ENCODE measurements around the gene IFI44L.

Gene IFI44L

GRCh38 chr1:78619803-78620579, at the start of gene IFI44L:
IFI44L (plus strand) TSS chr1:78620448; CDS start chr1:78627916, 7,468 bp downstream.
- no peaks in the 10 kb centered on the region for H3K36me3 ChIP-seq (ENCODE audit: insufficient read depth, low read length)
- H3K4me1 ChIP-seq (ENCODE audit: insufficient read depth, low read length) = no peaks in the 10 kb centered on the region
- H3K9me3 ChIP-seq (ENCODE audit: control insufficient read depth, insufficient read depth, low read length) = no peaks in the 10 kb centered on the region
- no peak within 1 kb of the TSS for H3K9ac ChIP-seq (ENCODE audit: low read depth, low read length)

- no peak overlapping the region for H3K9ac ChIP-seq (ENCODE audit: low read depth, low read length)
- H3K36me3 ChIP-seq (ENCODE audit: insufficient read depth, low read length) = no peaks in the 10 kb centered on the region
- no peaks in the 10 kb centered on the region for H3K4me1 ChIP-seq (ENCODE audit: insufficient read depth, low read length)
- no peaks in the 10 kb centered on the region for H3K9me3 ChIP-seq (ENCODE audit: control insufficient read depth, insufficient read depth, low read length)
These were observed 49.7 kb upstream of the IFI44L start for GRCh38 chr1:78570539-78570938.

GRCh38 chr1:78577257-78578100, 42.8 kb upstream of the IFI44L start:
- no peaks in the 10 kb centered on the region for H3K9me3 ChIP-seq (ENCODE audit: control insufficient read depth, insufficient read depth, low read length)
- no peaks in the 10 kb centered on the region for H3K4me1 ChIP-seq (ENCODE audit: insufficient read depth, low read length)
- no peak overlapping the region for H3K9ac ChIP-seq (ENCODE audit: low read depth, low read length)
- no peaks in the 10 kb centered on the region for H3K36me3 ChIP-seq (ENCODE audit: insufficient read depth, low read length)

- H3K36me3 ChIP-seq (ENCODE audit: insufficient read depth, low read length) = no peaks in the 10 kb centered on the region
- H3K9me3 ChIP-seq (ENCODE audit: control insufficient read depth, insufficient read depth, low read length) = no peaks in the 10 kb centered on the region
- no peaks in the 10 kb centered on the region for H3K4me1 ChIP-seq (ENCODE audit: insufficient read depth, low read length)
- no peak overlapping the region for H3K9ac ChIP-seq (ENCODE audit: low read depth, low read length)
These were observed 33.7 kb upstream of the IFI44L start for GRCh38 chr1:78586572-78586971.

GRCh38 chr1:78587211-78587610, 33.0 kb upstream of the IFI44L start:
- no peaks in the 10 kb centered on the region for H3K4me1 ChIP-seq (ENCODE audit: insufficient read depth, low read length)
- no peak overlapping the region for H3K9ac ChIP-seq (ENCODE audit: low read depth, low read length)
- no peaks in the 10 kb centered on the region for H3K36me3 ChIP-seq (ENCODE audit: insufficient read depth, low read length)
- no peaks in the 10 kb centered on the region for H3K9me3 ChIP-seq (ENCODE audit: control insufficient read depth, insufficient read depth, low read length)

GRCh38 chr1:78591971-78592370, 28.3 kb upstream of the IFI44L start:
- Histone ChIP-seq H3K9me3 (ENCODE audit: control insufficient read depth, insufficient read depth, low read length) (no peaks in the 10 kb centered on the region), H3K36me3 (ENCODE audit: insufficient read depth, low read length) (no peaks in the 10 kb centered on the region), H3K9ac (ENCODE audit: low read depth, low read length) (no peak overlapping the region), H3K4me1 (ENCODE audit: insufficient read depth, low read length) (no peaks in the 10 kb centered on the region)

GRCh38 chr1:78599294-78599693, 21.0 kb upstream of the IFI44L start:
- Histone ChIP-seq H3K9ac (ENCODE audit: low read depth, low read length) (no peak overlapping the region), H3K36me3 (ENCODE audit: insufficient read depth, low read length) (no peaks in the 10 kb centered on the region), H3K4me1 (ENCODE audit: insufficient read depth, low read length) (no peaks in the 10 kb centered on the region), H3K9me3 (ENCODE audit: control insufficient read depth, insufficient read depth, low read length) (no peaks in the 10 kb centered on the region)

GRCh38 chr1:78601068-78601467, 19.2 kb upstream of the IFI44L start:
- no peak overlapping the region for H3K9ac ChIP-seq (ENCODE audit: low read depth, low read length)
- no peaks in the 10 kb centered on the region for H3K4me1 ChIP-seq (ENCODE audit: insufficient read depth, low read length)
- no peaks in the 10 kb centered on the region for H3K36me3 ChIP-seq (ENCODE audit: insufficient read depth, low read length)
- H3K9me3 ChIP-seq (ENCODE audit: control insufficient read depth, insufficient read depth, low read length) = no peaks in the 10 kb centered on the region

- H3K9me3 ChIP-seq (ENCODE audit: control insufficient read depth, insufficient read depth, low read length) = no peaks in the 10 kb centered on the region
- H3K36me3 ChIP-seq (ENCODE audit: insufficient read depth, low read length) = no peaks in the 10 kb centered on the region
- H3K4me1 ChIP-seq (ENCODE audit: insufficient read depth, low read length) = no peaks in the 10 kb centered on the region
- H3K9ac ChIP-seq (ENCODE audit: low read depth, low read length) = no peak overlapping the region
These were observed 17.0 kb upstream of the IFI44L start for GRCh38 chr1:78603206-78603605.

GRCh38 chr1:78604643-78605042, 15.6 kb upstream of the IFI44L start:
- no peaks in the 10 kb centered on the region for H3K36me3 ChIP-seq (ENCODE audit: insufficient read depth, low read length)
- H3K4me1 ChIP-seq (ENCODE audit: insufficient read depth, low read length) = no peaks in the 10 kb centered on the region
- H3K9ac ChIP-seq (ENCODE audit: low read depth, low read length) = no peak overlapping the region
- H3K9me3 ChIP-seq (ENCODE audit: control insufficient read depth, insufficient read depth, low read length) = no peaks in the 10 kb centered on the region

- Histone ChIP-seq H3K36me3 (ENCODE audit: insufficient read depth, low read length) (no peaks in the 10 kb centered on the region), H3K9ac (ENCODE audit: low read depth, low read length) (no peak overlapping the region), H3K4me1 (ENCODE audit: insufficient read depth, low read length) (no peaks in the 10 kb centered on the region), H3K9me3 (ENCODE audit: control insufficient read depth, insufficient read depth, low read length) (no peaks in the 10 kb centered on the region)
These were observed 14.0 kb upstream of the IFI44L start for GRCh38 chr1:78606274-78606673.

GRCh38 chr1:78607334-78607927, 12.8 kb upstream of the IFI44L start:
- no peaks in the 10 kb centered on the region for H3K36me3 ChIP-seq (ENCODE audit: insufficient read depth, low read length)
- no peaks in the 10 kb centered on the region for H3K4me1 ChIP-seq (ENCODE audit: insufficient read depth, low read length)
- H3K9me3 ChIP-seq (ENCODE audit: control insufficient read depth, insufficient read depth, low read length) = no peaks in the 10 kb centered on the region
- no peak overlapping the region for H3K9ac ChIP-seq (ENCODE audit: low read depth, low read length)

GRCh38 chr1:78607944-78608343, 12.3 kb upstream of the IFI44L start:
- H3K36me3 ChIP-seq (ENCODE audit: insufficient read depth, low read length) = no peaks in the 10 kb centered on the region
- no peak overlapping the region for H3K9ac ChIP-seq (ENCODE audit: low read depth, low read length)
- H3K9me3 ChIP-seq (ENCODE audit: control insufficient read depth, insufficient read depth, low read length) = no peaks in the 10 kb centered on the region
- no peaks in the 10 kb centered on the region for H3K4me1 ChIP-seq (ENCODE audit: insufficient read depth, low read length)

- Histone ChIP-seq H3K36me3 (ENCODE audit: insufficient read depth, low read length) (no peaks in the 10 kb centered on the region), H3K9me3 (ENCODE audit: control insufficient read depth, insufficient read depth, low read length) (no peaks in the 10 kb centered on the region), H3K9ac (ENCODE audit: low read depth, low read length) (no peak overlapping the region), H3K4me1 (ENCODE audit: insufficient read depth, low read length) (no peaks in the 10 kb centered on the region)
These were observed 2.6 kb upstream of the IFI44L start for GRCh38 chr1:78617615-78618026.
